HepG2 (cell line): ENCODE measurements around the gene MAP9. TPM values are rescaled to one million over a fixed set of nuclear protein-coding genes. Genes with fewer than 3 reads are reported as not detected.

Experiments used
- ATAC-seq: fragments of 200-7000 bp; cut with Tn5 transposase; 3 replicates; pipeline ENCODE4 v1.9.1; 2020; ENCODE audit warnings: mild to moderate bottlenecking, moderate library complexity
- BruUV-seq: library from RNA; stranded (reverse); fragments of 400-500 nt; replicated peaks from 2 replicates; lab custom pipeline; 2021; lab: Mats Ljungman, UMichigan
- CTCF ChIA-PET: fragments of 300-600 bp; formaldehyde crosslinking; extraction: SDS; loops from one replicate; lab custom pipeline; 2021; ENCODE audit warnings: low total read pairs, inconsistent platforms, low intra/inter-chr PET ratio; lab: Yijun Ruan, JAX
- POLR2A ChIA-PET: fragments of 350-600 bp; sonication (Branson Sonifier 250); formaldehyde crosslinking; loops from one replicate; lab custom pipeline; 2020; ENCODE audit warnings: antibody characterized with exemption, inconsistent platforms; lab: Yijun Ruan, JAX
- DNase-seq: peaks from one replicate; pipeline ENCODE4 v3.0.0-alpha.2; 2015; ENCODE audit warnings: low spot score
- FAIRE-seq: peaks from 3 replicates; lab custom pipeline; 2011; peaks lifted over from hg19 to GRCh38; lab: Jason Lieb, UNC
- H2AFZ ChIP-seq: one replicate; pipeline ENCODE4 v1.6.1; 2011; ENCODE audit warnings: low read length, inconsistent platforms
- H3K27ac ChIP-seq: fragments of 300-600 bp; 3 replicates; pipeline ENCODE4 v1.8.0; 2011; ENCODE audit warnings: mixed run types, mild to moderate bottlenecking, mixed read lengths, low read length, inconsistent platforms; ENCODE audit not compliant: insufficient read depth; ENCODE audit errors: extremely low read length
- H3K27me3 ChIP-seq, 2 experiments: fragments of 200-600 bp in 1 of 2; 2 replicates in 1 of 2; 3 replicates in 1 of 2; pipeline versions ENCODE4 v1.6.0 to v1.8.0; 2011; ENCODE audit warnings: low read length in 2 of 2, mild to moderate bottlenecking in 2 of 2, moderate library complexity in 2 of 2, inconsistent platforms in 1 of 2; ENCODE audit not compliant: insufficient read depth in 2 of 2, control insufficient read depth in 1 of 2
- H3K36me3 ChIP-seq, 2 experiments: fragments of 200-600 bp in 1 of 2; replicated peaks in 1 of 2; 2 replicates in 1 of 2; 3 replicates in 1 of 2; pipeline versions ENCODE4 v1.5.1 to v1.8.0; 2011; ENCODE audit warnings: low read length in 2 of 2, inconsistent platforms in 1 of 2; ENCODE audit not compliant: insufficient read depth in 2 of 2, control insufficient read depth in 1 of 2
- H3K4me1 ChIP-seq: 2 replicates; pipeline ENCODE4 v1.5.1; 2012; ENCODE audit warnings: low read length, inconsistent platforms; ENCODE audit not compliant: insufficient read depth
- H3K4me2 ChIP-seq: 2 replicates; pipeline ENCODE4 v1.6.0; 2011; ENCODE audit warnings: low read depth, low read length, inconsistent platforms
- H3K4me3 ChIP-seq, 3 experiments: fragments of 200-600 bp in 1 of 3; sonication (generic), shearing (Covaris generic) in 1 of 3; replicated peaks in 1 of 3; 2 replicates each; pipeline ENCODE4 v1.5.1; 2011 to 2016; ENCODE audit warnings: low read length in 3 of 3, inconsistent platforms in 2 of 3, low read depth in 2 of 3, mild to moderate bottlenecking in 2 of 3, control low read depth in 1 of 3, mixed read lengths in 1 of 3; ENCODE audit not compliant: insufficient read depth in 1 of 3
- H3K79me2 ChIP-seq: one replicate; pipeline ENCODE4 v1.6.1; 2011; ENCODE audit warnings: low read length, inconsistent platforms; ENCODE audit not compliant: insufficient read depth
- H3K9ac ChIP-seq: 2 replicates; pipeline ENCODE4 v1.6.0; 2011; ENCODE audit warnings: mild to moderate bottlenecking, low read depth, low read length, inconsistent platforms; ENCODE audit not compliant: insufficient read depth
- H3K9me3 ChIP-seq: 2 replicates; pipeline ENCODE4 v1.5.1; 2012; ENCODE audit warnings: mild to moderate bottlenecking, low read length
- H4K20me1 ChIP-seq: 2 replicates; pipeline ENCODE4 v1.6.0; 2011; ENCODE audit warnings: inconsistent platforms, mild to moderate bottlenecking, low read length, moderate library complexity; ENCODE audit not compliant: insufficient read depth
- CBX5 ChIP-seq: sonication (generic); formaldehyde crosslinking; IDR thresholded peaks from 2 replicates; pipeline ENCODE4 v1.4.0; 2020; ENCODE audit warnings: missing genetic modification reagents, borderline replicate concordance
- CERS6 ChIP-seq: sonication (generic); formaldehyde crosslinking; IDR thresholded peaks from 2 replicates; pipeline ENCODE4 v1.5.0; 2020; ENCODE audit warnings: missing genetic modification reagents
- CHCHD3 ChIP-seq: sonication (generic); formaldehyde crosslinking; IDR thresholded peaks from 2 replicates; pipeline ENCODE4 v1.8.0; 2022; ENCODE audit warnings: mild to moderate bottlenecking, missing genetic modification reagents, moderate library complexity
- CREM ChIP-seq, 2 experiments: sonication (generic) in 1 of 2; formaldehyde crosslinking in 1 of 2; IDR thresholded peaks; 2 replicates each; pipeline versions ENCODE4 v1.4.0 to v1.6.1; 2016 to 2020; ENCODE audit warnings: antibody characterized with exemption in 1 of 2, mild to moderate bottlenecking in 1 of 2, missing genetic modification reagents in 1 of 2
- FOXC1 ChIP-seq: sonication (generic); formaldehyde crosslinking; IDR thresholded peaks from 2 replicates; pipeline ENCODE4 v1.8.0; 2022; ENCODE audit warnings: mild to moderate bottlenecking, missing genetic modification reagents, borderline replicate concordance
- GATAD2A ChIP-seq: IDR thresholded peaks from 2 replicates; pipeline ENCODE4 v1.6.1; 2016
- GTF2F1 ChIP-seq: fragments of 150-350 bp; IDR thresholded peaks from 2 replicates; pipeline ENCODE4 v1.6.1; 2014; ENCODE audit warnings: low read length
- HMG20B ChIP-seq: conservative IDR thresholded peaks from 2 replicates; pipeline ENCODE4 v1.6.1; 2016; ENCODE audit warnings: missing genetic modification reagents, missing compliant biosample characterization
- JARID2 ChIP-seq: sonication (generic); formaldehyde crosslinking; IDR thresholded peaks from 2 replicates; pipeline ENCODE4 v1.8.1; 2023; ENCODE audit warnings: missing genetic modification reagents, inconsistent platforms; ENCODE audit not compliant: insufficient replicate concordance
- NCOR1 ChIP-seq: fragments of 200-600 bp; sonication (generic); IDR thresholded peaks from 2 replicates; pipeline ENCODE4 v1.7.0; 2017; ENCODE audit warnings: antibody characterized with exemption, low read length, borderline replicate concordance
- SATB2 ChIP-seq: sonication (generic); formaldehyde crosslinking; IDR thresholded peaks from 2 replicates; pipeline ENCODE4 v1.5.0; 2020; ENCODE audit warnings: missing genetic modification reagents
- ZFP41 ChIP-seq: sonication (generic); formaldehyde crosslinking; IDR thresholded peaks from 2 replicates; pipeline ENCODE4 v1.4.0; 2020; ENCODE audit warnings: mild to moderate bottlenecking, missing genetic modification reagents, borderline replicate concordance
- ZNF24 ChIP-seq: fragments of 450-650 bp; IDR thresholded peaks from 2 replicates; pipeline ENCODE4 v1.6.1; 2017; ENCODE audit warnings: antibody characterized with exemption, mild to moderate bottlenecking
- ZNF382 ChIP-seq: sonication (generic); formaldehyde crosslinking; IDR thresholded peaks from 2 replicates; pipeline ENCODE4 v1.5.0; 2020; ENCODE audit warnings: missing genetic modification reagents, mild to moderate bottlenecking, borderline replicate concordance
- ZNF766 ChIP-seq: sonication (generic); formaldehyde crosslinking; IDR thresholded peaks from 2 replicates; pipeline ENCODE4 v1.5.0; 2020; ENCODE audit warnings: missing genetic modification reagents, borderline replicate concordance
- ZNF788 ChIP-seq: sonication (generic); formaldehyde crosslinking; IDR thresholded peaks from 2 replicates; pipeline ENCODE4 v1.5.0; 2020; ENCODE audit warnings: mild to moderate bottlenecking, missing genetic modification reagents, borderline replicate concordance
- WGBS: methylation state at CpG from one replicate; pipeline ENCODE4 v1.1.6; 2017; ENCODE audit warnings: low lambda C conversion rate; 5-methylcytosine and 5-hydroxymethylcytosine counted together
- in situ Hi-C: cut with HindIII; loops from 2 replicates; pipeline ENCODE4 v1.10.0; 2017; ENCODE audit warnings: low pct_unique_long_range_greater_than_20kb; ENCODE audit not compliant: extremely low pct_ligation_motif_present
- intact Hi-C: fragments of 100-400 bp; cut with micrococcal nuclease; formaldehyde crosslinking; loops from one replicate; pipeline ENCODE4 v1.10.0; 2022; ENCODE audit not compliant: unreplicated experiment
- polyA plus RNA-seq, 8 experiments: library from polyadenylated mRNA; depleted of rRNA in 3 of 8; stranded (reverse) in 7 of 8; unstranded in 1 of 8; fragments of >200 nt; fragmentation: Illumina TruSeq in 4 of 8; extraction: Trizol in 4 of 8; gene quantifications; 2 replicates each; pipeline versions ENCODE4 v1.2.1 to v1.2.3, GENCODE V29; 2011 to 2016; ENCODE audit warnings: low read depth in 4 of 8, missing spikeins in 1 of 8, mixed read lengths in 1 of 8; ENCODE audit not compliant: insufficient read depth in 1 of 8
- total RNA-seq, 5 experiments: library from RNA; depleted of rRNA; stranded (reverse); fragments of >200 nt; fragmentation: Illumina TruSeq; extraction: Trizol; gene quantifications; 2 replicates each; pipeline ENCODE4 v1.2.3, GENCODE V29; 2016; ENCODE audit warnings: low read depth in 1 of 5
- TF ChIP-seq, protein P1 (sequence below): IDR thresholded peaks from 2 replicates; pipeline ENCODE4 v1.6.1; 2016; ENCODE audit warnings: low read depth
- TF ChIP-seq, protein P2 (sequence below): sonication (generic); formaldehyde crosslinking; IDR thresholded peaks from 2 replicates; pipeline ENCODE4 v1.5.0; 2020; ENCODE audit warnings: mild to moderate bottlenecking, missing genetic modification reagents, moderate library complexity
- TF ChIP-seq, protein P3 (sequence below): sonication (generic); formaldehyde crosslinking; IDR thresholded peaks from 2 replicates; pipeline ENCODE4 v1.4.0; 2020; ENCODE audit warnings: missing genetic modification reagents, mild to moderate bottlenecking, borderline replicate concordance

The MAP9 gene
- total and polyA plus RNA-seq, 2 of the 13 experiments (the other 11 are each of a cell fraction or from before 2014, with no cell fraction given) = not detected

DNA sequence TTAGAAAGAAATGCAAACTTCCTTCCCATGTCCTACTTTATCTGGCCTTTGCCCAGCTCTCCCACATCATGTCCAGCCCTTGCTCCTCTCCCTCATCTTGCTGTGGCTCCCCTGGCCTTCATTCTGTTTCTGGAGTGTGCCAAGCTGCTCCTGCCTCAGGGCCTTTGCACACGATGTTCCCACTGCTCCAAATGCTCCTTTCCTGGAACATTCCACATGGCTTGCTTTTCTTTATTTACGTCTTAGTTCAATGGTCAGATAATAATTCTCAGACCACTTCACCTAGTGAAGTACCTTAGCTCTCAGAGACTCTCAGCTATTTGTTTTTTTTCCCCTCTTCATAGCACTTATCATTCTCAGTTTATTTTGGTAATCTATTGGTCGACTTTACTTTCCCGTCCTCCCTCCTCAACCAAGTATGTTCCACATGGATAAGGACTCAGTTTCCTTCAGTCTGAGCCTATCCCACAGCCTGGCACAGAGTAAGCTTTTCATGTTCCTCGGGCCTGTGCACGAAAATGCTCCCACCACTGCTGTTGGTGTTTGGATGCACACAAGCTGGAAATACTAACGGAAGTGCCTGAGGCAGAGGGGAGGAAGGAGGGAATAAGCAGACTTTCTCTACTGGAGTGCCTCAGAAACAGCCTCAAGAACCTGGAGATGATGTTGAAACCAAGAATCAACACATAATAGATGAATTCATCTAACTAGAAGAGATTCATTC lies 23.4 kb upstream of the MAP9 start:
- Histone ChIP-seq H3K4me2 (no peak overlapping the region), H3K9ac (no peak overlapping the region), H3K36me3 (no peaks in the 10 kb centered on the region), H4K20me1 (no peaks in the 10 kb centered on the region), H3K9me3 (no peaks in the 10 kb centered on the region), H3K4me1 (no peaks in the 10 kb centered on the region), H3K4me3 (no peak overlapping the region), H3K79me2 (no peaks in the 10 kb centered on the region), H2AFZ (no peak overlapping the region), H3K27me3 (no peaks in the 10 kb centered on the region), H3K27ac (no peak overlapping the region)
- POLR2A ChIA-PET = no interaction called here
- ATAC-seq (no peak), DNase-seq (no peak), FAIRE-seq (no peak)
- intact Hi-C loops = no loop called here
- TF ChIP-seq CHCHD3 (no peak), ZNF24 (no peak), NCOR1 (no peak), SATB2 (CRISPR knock-in tag) (no peak), HMG20B (CRISPR knock-in tag) (no peak), FOXC1 (CRISPR knock-in tag) (no peak), CREM (IDR thresholded peaks at IDR 0.05) (no peak), CREM (CRISPR knock-in tag; IDR thresholded peaks at IDR 0.05) (no peak), GATAD2A (CRISPR knock-in tag) (no peak), ZNF766 (no peak), GTF2F1 (no peak), ZNF788 (CRISPR knock-in tag) (no peak), CBX5 (CRISPR knock-in tag) (no peak), CERS6 (CRISPR knock-in tag) (no peak), ZFP41 (no peak), JARID2 (CRISPR knock-in tag) (no peak), ZNF382 (CRISPR knock-in tag) (no peak)
- TF ChIP-seq, protein P1, sequence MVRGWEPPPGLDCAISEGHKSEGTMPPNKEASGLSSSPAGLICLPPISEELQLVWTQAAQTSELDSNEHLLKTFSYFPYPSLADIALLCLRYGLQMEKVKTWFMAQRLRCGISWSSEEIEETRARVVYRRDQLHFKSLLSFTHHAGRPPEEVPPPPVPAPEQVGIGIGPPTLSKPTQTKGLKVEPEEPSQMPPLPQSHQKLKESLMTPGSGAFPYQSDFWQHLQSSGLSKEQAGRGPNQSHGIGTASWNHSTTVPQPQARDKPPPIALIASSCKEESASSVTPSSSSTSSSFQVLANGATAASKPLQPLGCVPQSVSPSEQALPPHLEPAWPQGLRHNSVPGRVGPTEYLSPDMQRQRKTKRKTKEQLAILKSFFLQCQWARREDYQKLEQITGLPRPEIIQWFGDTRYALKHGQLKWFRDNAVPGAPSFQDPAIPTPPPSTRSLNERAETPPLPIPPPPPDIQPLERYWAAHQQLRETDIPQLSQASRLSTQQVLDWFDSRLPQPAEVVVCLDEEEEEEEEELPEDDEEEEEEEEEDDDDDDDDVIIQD = no peak
- TF ChIP-seq, protein P2, sequence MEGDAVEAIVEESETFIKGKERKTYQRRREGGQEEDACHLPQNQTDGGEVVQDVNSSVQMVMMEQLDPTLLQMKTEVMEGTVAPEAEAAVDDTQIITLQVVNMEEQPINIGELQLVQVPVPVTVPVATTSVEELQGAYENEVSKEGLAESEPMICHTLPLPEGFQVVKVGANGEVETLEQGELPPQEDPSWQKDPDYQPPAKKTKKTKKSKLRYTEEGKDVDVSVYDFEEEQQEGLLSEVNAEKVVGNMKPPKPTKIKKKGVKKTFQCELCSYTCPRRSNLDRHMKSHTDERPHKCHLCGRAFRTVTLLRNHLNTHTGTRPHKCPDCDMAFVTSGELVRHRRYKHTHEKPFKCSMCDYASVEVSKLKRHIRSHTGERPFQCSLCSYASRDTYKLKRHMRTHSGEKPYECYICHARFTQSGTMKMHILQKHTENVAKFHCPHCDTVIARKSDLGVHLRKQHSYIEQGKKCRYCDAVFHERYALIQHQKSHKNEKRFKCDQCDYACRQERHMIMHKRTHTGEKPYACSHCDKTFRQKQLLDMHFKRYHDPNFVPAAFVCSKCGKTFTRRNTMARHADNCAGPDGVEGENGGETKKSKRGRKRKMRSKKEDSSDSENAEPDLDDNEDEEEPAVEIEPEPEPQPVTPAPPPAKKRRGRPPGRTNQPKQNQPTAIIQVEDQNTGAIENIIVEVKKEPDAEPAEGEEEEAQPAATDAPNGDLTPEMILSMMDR (CRISPR knock-in tag) = no peak
- TF ChIP-seq, protein P3, sequence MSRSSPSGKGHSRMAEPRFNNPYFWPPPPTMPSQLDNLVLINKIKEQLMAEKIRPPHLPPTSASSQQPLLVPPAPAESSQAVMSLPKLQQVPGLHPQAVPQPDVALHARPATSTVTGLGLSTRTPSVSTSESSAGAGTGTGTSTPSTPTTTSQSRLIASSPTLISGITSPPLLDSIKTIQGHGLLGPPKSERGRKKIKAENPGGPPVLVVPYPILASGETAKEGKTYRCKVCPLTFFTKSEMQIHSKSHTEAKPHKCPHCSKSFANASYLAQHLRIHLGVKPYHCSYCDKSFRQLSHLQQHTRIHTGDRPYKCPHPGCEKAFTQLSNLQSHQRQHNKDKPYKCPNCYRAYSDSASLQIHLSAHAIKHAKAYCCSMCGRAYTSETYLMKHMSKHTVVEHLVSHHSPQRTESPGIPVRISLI (CRISPR knock-in tag) = no peak
- CTCF ChIA-PET = no interaction called here
- in situ Hi-C loops = no loop called here
- BruUV-seq = no TSS peak
- WGBS = 5% methylated on average over 7 of the region's 7 CpGs
